Measurements from ENCODE around the gene CMSS1.
"Not testable (repeated sequence)": the region's sequence is repeated elsewhere in the genome, so short reads cannot be mapped to it uniquely, and the experiment has no call there.

Gene CMSS1

GRCh38 chr3:100093831-100094230 lies 276.2 kb downstream of the CMSS1 start:
- DNase-seq, result no peak

GRCh38 chr3:100096286-100096685 lies 278.6 kb downstream of the CMSS1 start:
- DNase-seq, result not testable (repeated sequence)

- DNase-seq, result no peak
These were observed 279.2 kb downstream of the CMSS1 start for GRCh38 chr3:100096866-100097265.

- DNase-seq, result no peak
These were observed 280.5 kb downstream of the CMSS1 start for GRCh38 chr3:100097919-100098783.

- DNase-seq, result no peak
These were observed 281.1 kb downstream of the CMSS1 start for GRCh38 chr3:100098784-100099070.

GRCh38 chr3:100099621-100100020 lies 282.0 kb downstream of the CMSS1 start:
- no peak for DNase-seq

- DNase-seq, result no peak
These were observed 282.8 kb downstream of the CMSS1 start for GRCh38 chr3:100100425-100100824.

- no peak for DNase-seq
These were observed 285.1 kb downstream of the CMSS1 start for GRCh38 chr3:100102757-100103156.

- no peak for DNase-seq
These were observed 286.1 kb downstream of the CMSS1 start for GRCh38 chr3:100103558-100104441.

- no peak for DNase-seq
These were observed 286.8 kb downstream of the CMSS1 start for GRCh38 chr3:100104442-100104798.

- no peak for DNase-seq
These were observed 287.3 kb downstream of the CMSS1 start for GRCh38 chr3:100104817-100105413.

GRCh38 chr3:100105501-100105900 lies 287.8 kb downstream of the CMSS1 start:
- DNase-seq, result no peak

GRCh38 chr3:100106094-100106493 lies 288.4 kb downstream of the CMSS1 start:
- DNase-seq, result no peak

- DNase-seq, result no peak
These were observed 289.0 kb downstream of the CMSS1 start for GRCh38 chr3:100106531-100107141.

- DNase-seq, result no peak
These were observed 289.7 kb downstream of the CMSS1 start for GRCh38 chr3:100107221-100107814.

- DNase-seq, result no peak
These were observed 290.9 kb downstream of the CMSS1 start for GRCh38 chr3:100108464-100109079.

GRCh38 chr3:100110162-100110561 lies 292.5 kb downstream of the CMSS1 start:
- DNase-seq, result no peak

- DNase-seq, result no peak
These were observed 294.1 kb downstream of the CMSS1 start for GRCh38 chr3:100111728-100112127.

- DNase-seq, result no peak
These were observed 296.2 kb downstream of the CMSS1 start for GRCh38 chr3:100113723-100114412.

- DNase-seq, result no peak
These were observed 296.9 kb downstream of the CMSS1 start, which contains the start of gene FILIP1L for GRCh38 chr3:100114413-100115030. Gene FILIP1L, minus strand, starts transcription at chr3:100114501.

- DNase-seq, result no peak
These were observed 299.4 kb downstream of the CMSS1 start for GRCh38 chr3:100117093-100117492.
